ENCODE data around the gene MTMR3.

Gene MTMR3

GRCh38 chr22:30005213-30005857 lies 122.4 kb downstream of the MTMR3 start:
- DNase-seq: peak; percentile 3

- no peak for DNase-seq
Observed at GRCh38 chr22:30007361-30007760, 124.4 kb downstream of the MTMR3 start.

GRCh38 chr22:30008401-30008800 lies 125.4 kb downstream of the MTMR3 start:
- no peak for DNase-seq

GRCh38 chr22:30009478-30009877 lies 126.5 kb downstream of the MTMR3 start:
- DNase-seq: no peak

- no peak for DNase-seq
Observed at GRCh38 chr22:30010789-30011405, 127.9 kb downstream of the MTMR3 start.

GRCh38 chr22:30013201-30013600 lies 130.2 kb downstream of the MTMR3 start:
- DNase-seq: no peak

- no peak for DNase-seq
Observed at GRCh38 chr22:30014244-30014643, 131.3 kb downstream of the MTMR3 start.

GRCh38 chr22:30015229-30015797 lies 132.3 kb downstream of the MTMR3 start:
- DNase-seq: no peak

GRCh38 chr22:30015846-30016245 lies 132.9 kb downstream of the MTMR3 start:
- DNase-seq: no peak

- no peak for DNase-seq
Observed at GRCh38 chr22:30016596-30016995, 133.6 kb downstream of the MTMR3 start.

GRCh38 chr22:30017375-30018223 lies 134.6 kb downstream of the MTMR3 start:
- no peak for DNase-seq

GRCh38 chr22:30020511-30020910 lies 137.5 kb downstream of the MTMR3 start:
- DNase-seq: no peak

- DNase-seq: no peak
Observed at GRCh38 chr22:30021338-30021737, 138.4 kb downstream of the MTMR3 start.

GRCh38 chr22:30021881-30022619 lies 139.1 kb downstream of the MTMR3 start:
- no peak for DNase-seq

- DNase-seq: no peak
Observed at GRCh38 chr22:30023099-30023660, 140.2 kb downstream of the MTMR3 start.

- no peak for DNase-seq
Observed at GRCh38 chr22:30024231-30024630, 141.3 kb downstream of the MTMR3 start.

- DNase-seq: no peak
Observed at GRCh38 chr22:30025221-30025620, 142.2 kb downstream of the MTMR3 start.

- DNase-seq: no peak
Observed at GRCh38 chr22:30026756-30027155, 143.8 kb downstream of the MTMR3 start.

GRCh38 chr22:30027169-30027568 lies 144.2 kb downstream of the MTMR3 start:
- DNase-seq: no peak

GRCh38 chr22:30027791-30028190 lies 144.8 kb downstream of the MTMR3 start:
- DNase-seq: no peak

GRCh38 chr22:30028731-30029130 lies 145.8 kb downstream of the MTMR3 start:
- DNase-seq: no peak

GRCh38 chr22:30029512-30029911 lies 146.5 kb downstream of the MTMR3 start:
- no peak for DNase-seq

GRCh38 chr22:30030329-30030728 lies 147.4 kb downstream of the MTMR3 start:
- DNase-seq: no peak
